ENCODE measurements around the gene ZNF554.
"Not testable (repeated sequence)": the region's sequence is repeated elsewhere in the genome, so short reads cannot be mapped to it uniquely, and the experiment has no call there.

Gene ZNF554

GRCh38 chr19:2808129-2808941 is 11.3 kb upstream of the ZNF554 start:
- DNase-seq = no peak

- no peak for DNase-seq
These were observed 10.1 kb upstream of the ZNF554 start for GRCh38 chr19:2809387-2810140.

- no peak for DNase-seq
These were observed 9.3 kb upstream of the ZNF554 start for GRCh38 chr19:2810141-2811091.

- no peak for DNase-seq
These were observed 8.4 kb upstream of the ZNF554 start for GRCh38 chr19:2811221-2811722.

GRCh38 chr19:2811735-2812413 is 7.8 kb upstream of the ZNF554 start:
- DNase-seq = no peak

GRCh38 chr19:2812414-2813234 is 7.0 kb upstream of the ZNF554 start:
- DNase-seq = no peak

- DNase-seq = no peak
These were observed 6.2 kb upstream of the ZNF554 start for GRCh38 chr19:2813235-2814160.

GRCh38 chr19:2814426-2814825 is 5.2 kb upstream of the ZNF554 start:
- DNase-seq = no peak

GRCh38 chr19:2815191-2815614 is 4.5 kb upstream of the ZNF554 start:
- DNase-seq = no peak

- no peak for DNase-seq
These were observed 3.7 kb upstream of the ZNF554 start for GRCh38 chr19:2815923-2816322.

- DNase-seq = no peak
These were observed 3.0 kb upstream of the ZNF554 start for GRCh38 chr19:2816641-2817040.

- not testable (repeated sequence) for DNase-seq
These were observed 2.3 kb upstream of the ZNF554 start for GRCh38 chr19:2817237-2817829.

- DNase-seq = no peak
These were observed 539 bp downstream of the ZNF554 start for GRCh38 chr19:2820112-2820702.

GRCh38 chr19:2822846-2823245 is 3.2 kb downstream of the ZNF554 start:
- no peak for DNase-seq

- DNase-seq = no peak
These were observed 4.0 kb downstream of the ZNF554 start for GRCh38 chr19:2823646-2824045.

GRCh38 chr19:2824129-2824528 is 4.5 kb downstream of the ZNF554 start:
- no peak for DNase-seq

GRCh38 chr19:2827022-2827421 is 7.4 kb downstream of the ZNF554 start:
- DNase-seq = no peak

- DNase-seq = no peak
These were observed 8.3 kb downstream of the ZNF554 start for GRCh38 chr19:2827840-2828489.
